Activated naive CD4-positive, alpha-beta T cell (primary cell): ENCODE measurements around the gene CHD2.

ENCODE experiments used
- DNase-seq, 4 experiments: peaks; one replicate each; lab custom pipeline; 2025; lab: John Stamatoyannopoulos, UW

The CHD2 gene

DNA sequence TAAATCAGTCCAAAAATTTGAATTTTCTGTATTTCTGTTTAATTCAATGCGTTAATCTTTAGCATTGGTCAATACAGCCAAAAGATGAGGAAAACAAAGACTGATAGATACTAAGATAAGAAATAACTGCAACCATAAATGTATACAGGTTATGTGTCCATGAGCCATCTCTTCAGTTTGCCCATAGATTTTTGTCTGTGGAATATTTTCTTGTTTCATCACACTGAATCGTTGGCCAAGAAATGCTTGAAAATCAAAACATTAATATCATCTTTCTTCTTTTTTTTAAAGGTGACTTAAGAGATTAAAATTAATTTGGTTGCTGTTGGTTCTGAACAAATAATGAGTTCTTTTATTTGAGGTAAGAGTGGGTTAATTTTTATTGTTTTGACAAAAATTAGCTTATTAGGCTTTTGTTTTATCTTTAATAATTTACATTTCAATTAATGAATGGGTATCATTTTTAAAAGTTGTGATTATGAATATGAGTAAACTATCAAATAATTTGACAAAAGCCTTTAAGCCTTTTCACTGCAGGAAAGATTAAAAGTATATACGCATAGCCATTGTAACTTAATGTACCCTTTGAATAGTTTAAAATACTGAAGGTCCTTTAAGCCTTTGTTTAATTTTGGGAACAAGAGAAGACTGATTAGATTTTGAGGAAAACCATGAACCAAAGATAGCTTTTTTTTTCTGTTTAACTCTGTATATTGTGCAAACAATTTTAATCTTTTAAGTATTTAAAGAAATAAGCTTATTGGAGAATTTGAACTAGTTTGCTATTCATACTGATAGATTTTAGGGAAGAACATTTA, 14.7 kb upstream of the CHD2 start:
- no peak for DNase-seq

DNA sequence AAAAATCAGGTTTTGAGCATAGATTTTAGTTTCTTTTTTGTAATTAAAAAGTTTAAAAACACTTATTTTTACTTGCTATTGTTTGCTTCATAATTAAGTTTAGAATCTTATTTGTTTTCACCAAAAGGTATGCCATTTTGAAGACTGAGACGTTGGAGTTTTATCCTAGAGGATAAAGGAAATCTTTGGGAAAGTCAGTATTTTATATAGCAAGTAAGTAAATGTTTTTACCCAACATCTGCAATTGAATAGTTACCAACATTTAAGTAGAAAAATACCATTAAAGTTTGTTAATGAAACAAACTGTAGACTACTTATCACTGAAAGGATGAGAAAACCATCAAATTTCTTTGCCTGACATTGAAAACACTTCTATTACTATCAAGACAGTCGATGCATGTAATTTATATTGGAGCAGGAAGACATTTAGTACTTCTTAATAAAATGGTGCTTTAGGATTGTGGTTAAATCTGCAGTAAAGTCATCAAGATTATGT, 14.0 kb upstream of the CHD2 start:
- no peak for DNase-seq

DNA sequence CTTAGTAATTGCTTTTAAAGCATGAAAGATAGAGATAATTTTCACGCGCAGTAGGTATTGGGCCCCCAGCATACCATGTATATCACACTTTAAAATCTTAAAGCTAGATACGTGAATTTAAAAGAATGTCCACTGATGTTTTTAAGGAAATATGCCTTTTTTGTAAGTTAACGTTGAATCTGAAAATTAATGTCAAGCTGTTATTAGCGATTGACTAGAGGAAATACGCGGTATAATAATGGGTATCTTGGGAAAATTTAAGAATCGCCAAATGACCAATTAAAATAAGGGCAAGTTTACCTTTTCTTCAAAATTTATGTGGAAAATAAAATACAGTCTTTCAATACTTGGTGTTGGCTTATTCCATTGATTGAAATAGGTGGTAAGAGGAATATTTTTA, 13.3 kb upstream of the CHD2 start:
- DNase-seq, result no peak

DNA sequence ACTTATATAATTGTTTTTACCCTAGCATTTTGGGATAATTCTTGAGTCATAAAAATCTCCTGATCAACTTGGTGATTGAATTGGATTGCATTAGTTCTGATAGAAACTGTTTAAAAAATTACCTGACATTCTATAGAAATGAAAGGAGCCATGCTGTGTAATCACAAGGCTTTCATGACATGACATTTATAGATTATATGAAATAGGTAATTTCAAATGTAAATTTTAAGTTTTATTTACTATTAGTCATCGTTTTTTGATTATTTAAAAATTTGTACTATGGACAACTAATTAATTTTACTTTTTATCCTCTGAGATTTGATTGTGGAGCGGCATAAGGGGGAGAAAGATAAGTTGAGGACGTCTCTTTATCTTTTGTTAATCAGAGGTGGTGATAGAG, 12.3 kb upstream of the CHD2 start:
- no peak for DNase-seq

DNA sequence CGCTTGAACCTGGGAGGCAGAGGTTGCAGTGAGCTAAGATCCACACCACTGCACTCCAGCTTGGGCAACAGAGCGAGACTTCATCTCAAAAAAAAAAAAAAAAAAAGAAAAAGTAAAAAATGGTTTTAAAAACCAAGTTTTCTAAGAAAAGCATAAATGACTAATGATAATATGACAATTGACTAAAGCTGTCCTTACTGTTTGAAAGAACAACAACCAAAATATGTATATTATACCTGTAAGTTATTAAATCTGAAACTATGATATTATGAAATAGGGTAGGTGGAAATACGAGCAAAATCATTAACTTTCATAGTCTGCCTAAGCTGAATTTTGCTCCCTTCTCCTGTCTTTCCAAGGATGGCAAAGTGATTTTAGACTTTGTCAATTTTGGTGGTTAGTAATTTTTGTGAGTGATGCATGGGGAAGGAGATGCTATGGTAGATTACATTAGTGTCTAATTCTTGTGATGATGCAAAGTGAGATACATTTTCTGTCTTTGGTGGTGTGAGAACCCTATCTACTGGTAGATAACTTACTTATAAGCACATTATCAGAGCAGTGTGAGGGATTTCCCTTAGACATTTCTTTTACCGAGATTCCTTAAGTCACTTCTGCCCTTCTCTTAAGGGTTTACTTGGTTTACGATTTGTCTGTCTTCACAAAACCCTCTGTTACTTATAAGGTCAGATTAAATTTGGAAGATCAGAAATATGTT, 10.6 kb upstream of the CHD2 start:
- no peak for DNase-seq

DNA sequence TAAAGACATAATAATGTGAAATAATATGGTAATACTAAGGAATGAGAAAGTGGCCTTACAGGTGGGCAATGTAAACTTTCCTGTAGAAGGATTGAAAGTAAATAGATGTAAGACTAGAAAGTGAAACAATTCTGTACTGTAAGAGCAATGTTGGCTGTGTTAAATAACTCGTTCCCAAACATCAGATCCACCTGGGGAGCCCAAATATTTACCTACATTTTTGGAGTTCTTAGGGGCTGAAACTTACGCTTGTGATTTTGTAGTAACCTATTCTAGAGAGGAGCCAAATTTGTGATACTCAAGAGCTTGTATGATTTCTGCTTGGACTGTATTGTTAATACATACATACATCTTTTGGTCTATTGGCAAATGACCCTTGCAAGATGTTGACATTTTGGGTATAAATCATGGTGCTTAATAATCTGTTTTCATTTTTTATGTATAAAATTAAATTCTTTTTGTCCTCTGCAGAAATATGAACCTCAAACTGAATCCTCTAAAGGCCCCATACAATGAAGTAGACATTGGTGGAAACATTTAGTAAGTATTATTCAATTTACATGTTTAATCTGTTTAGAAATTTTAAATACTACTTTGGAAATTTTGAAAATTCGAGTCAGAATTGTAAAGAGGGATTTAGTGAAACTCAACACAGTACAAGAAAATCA, 8.5 kb upstream of the CHD2 start:
- DNase-seq, result no peak

DNA sequence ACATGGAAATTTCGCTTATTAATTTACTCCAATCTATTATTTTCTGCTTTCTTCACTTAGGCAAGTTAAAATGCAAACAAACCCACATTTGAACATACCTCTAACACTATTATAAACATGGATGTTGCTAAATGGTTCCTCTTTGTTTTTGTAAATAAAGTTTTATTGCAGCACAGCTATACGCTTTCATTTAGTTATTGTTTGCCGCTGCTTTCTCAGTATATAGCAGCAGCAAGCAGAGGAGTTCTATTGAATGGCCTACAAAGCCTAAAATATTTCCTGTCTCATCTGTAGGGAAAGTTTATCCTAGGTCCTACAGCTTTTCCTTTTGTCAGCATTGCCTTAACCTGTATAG, 7.9 kb upstream of the CHD2 start:
- no peak for DNase-seq

DNA sequence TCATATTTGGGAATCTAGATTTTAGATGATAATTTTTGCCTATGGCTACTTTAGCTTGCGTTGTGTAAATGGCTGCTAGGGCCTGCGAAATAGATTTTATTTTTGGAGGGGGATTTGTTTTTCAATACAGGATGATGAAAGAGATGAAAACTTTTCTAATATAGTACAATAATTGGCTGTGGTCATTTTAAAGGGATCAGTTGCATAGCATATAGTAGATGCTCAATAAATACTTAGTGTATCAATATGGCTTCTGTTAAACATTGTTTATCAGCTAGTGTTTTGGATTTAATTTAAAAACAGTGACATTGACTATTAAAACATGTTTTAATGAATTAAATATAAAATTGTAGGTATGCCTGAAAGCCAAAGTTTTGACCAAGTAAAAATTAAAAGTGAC, 6.9 kb upstream of the CHD2 start:
- no peak for DNase-seq

DNA sequence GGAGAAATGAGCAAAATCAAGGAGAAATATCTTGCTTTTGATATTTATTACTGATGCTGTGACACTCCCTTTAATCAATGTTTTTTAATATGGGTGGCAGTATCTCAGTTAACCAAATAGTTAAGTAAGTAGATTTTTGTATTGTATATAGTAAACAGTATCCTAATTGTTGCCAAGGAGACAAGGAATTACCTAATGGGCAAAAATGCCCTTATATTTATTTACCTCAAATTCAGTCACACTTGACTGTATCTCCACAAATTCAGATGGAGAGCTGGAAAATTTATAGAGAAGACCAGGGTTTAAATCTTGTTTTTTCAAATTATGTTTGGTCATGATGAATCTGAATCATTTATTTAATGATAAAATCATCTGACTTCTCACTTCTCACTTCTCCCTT, 3.6 kb upstream of the CHD2 start:
- no peak for DNase-seq

DNA sequence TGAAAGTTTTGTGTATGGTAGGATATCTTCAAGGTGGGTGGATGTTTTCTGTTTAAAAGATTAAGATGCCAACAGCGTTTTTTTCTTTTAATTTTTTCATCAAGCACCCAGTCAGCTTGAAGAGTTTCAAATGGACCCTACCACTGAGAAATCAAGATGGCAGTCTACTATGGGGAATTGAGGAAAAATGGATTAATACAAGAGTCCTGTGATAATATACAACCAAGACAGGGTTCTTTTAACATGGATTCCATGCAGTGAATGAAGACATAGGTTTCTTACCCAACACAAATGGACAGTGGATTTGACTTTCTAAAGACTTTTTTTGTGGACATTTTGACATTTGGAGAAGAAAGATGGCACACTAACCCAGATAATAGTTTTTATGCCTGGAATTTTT, 2.5 kb upstream of the CHD2 start:
- no peak for DNase-seq

DNA sequence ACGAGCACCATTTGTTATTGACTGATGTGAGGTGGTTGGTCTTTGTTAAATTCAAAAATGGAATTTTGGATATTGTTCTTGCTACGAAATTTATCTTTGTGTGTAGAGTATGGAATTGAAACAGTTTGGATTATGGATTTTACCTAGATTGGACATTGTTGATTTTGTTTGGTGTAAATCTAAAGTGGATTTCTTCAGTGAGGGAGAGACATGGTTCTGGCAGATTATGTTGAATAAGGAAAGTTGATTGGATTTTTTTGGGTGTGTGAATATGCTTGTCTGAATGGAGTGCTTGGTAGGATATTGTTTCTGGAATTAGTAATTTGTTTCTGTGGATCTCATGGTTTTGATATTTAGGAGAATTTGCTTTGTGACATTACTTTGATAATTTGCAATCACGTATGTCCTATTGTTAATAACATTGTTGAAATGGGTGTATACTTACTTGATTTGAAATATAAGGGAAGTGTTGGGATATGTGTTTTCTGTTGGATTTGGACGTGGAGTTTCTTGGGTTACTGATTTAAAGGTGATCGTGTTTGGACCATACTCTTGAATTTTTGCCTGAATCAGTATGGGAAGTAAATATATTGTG, 1.0 kb upstream of the CHD2 start:
- DNase-seq, result no peak

DNA sequence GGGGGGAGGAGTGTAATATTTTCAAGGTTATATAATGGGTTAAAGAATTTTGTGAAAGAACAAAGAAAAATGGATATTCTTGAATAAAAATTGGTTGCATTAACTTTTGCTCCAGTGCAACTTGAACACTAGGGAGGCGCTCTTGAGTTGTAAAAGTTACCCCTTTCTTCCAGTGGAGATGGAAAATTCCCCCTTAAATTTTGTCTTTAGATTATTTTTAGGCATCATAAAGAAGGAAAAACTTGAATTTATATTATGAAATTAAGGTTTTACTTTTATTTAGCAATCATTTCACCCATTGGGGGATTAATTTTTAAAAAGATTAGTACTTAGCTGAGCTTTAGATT, 550 bp upstream of the CHD2 start:
- no peak for DNase-seq

DNA sequence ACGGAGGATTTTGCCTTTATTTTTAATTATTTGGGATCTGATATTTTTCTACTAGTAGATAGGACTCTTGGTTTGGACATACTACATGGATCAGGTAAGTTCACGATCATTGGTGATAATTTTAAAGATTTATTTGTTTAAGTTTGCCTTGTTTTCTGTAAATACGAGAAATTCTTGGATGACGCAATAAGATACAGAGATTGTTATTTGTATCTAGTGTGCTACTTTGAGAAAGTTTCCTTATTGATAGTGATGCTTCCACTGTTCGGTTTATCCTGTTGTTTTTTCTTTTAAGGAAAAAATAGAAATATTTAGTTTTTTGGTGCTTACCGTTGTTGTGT, 577 bp downstream of the CHD2 start:
- DNase-seq, result no peak

DNA sequence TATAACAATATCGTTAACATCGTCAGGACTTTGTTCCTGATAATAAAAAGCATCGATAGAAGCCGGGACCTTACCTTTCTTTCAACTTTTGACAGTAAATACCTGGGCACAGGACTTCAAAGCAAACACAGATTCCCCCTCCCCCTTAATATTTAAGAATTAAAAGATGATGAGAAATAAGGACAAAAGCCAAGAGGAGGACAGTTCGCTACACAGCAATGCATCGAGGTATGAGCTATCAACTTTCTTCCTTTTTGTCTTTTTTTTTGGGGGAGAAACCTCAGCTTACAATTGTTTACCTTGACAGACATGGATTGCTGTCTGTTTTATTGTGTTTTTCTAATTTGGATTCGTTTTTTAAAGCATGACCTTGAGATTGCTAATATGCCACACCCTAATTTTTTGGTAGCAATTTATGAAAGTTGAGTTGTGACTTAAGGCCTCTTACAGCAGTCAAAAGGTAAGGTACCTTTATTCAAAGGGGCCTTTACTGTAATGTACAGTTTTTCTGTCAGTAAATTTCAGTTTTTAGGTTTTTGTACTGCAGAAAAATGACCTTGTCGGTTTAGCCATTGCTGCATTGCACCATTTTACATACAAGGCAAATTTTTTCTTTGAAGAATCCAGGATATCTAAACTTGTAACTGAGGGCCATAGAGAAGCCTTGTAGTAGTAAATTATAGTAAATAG, 1.1 kb downstream of the CHD2 start:
- DNase-seq, result no peak

DNA sequence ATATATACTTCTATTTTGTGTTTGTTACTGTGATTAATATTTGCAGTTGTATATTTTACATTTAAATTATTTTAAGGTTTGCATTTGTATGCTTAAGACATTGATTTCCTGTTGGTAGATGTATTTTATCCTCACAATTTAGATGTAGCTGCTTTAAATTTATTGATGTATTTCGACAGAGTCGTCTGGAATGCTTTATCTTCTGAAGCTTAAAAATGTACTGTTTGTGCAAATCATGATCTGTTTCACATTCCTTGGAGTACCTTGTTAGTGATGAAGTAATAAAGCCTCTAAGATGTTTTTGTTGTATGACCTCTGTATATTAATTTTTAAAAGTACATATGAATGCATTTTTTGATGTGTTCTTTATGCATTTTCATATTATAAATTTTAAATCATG, 1.9 kb downstream of the CHD2 start:
- DNase-seq, result no peak

DNA sequence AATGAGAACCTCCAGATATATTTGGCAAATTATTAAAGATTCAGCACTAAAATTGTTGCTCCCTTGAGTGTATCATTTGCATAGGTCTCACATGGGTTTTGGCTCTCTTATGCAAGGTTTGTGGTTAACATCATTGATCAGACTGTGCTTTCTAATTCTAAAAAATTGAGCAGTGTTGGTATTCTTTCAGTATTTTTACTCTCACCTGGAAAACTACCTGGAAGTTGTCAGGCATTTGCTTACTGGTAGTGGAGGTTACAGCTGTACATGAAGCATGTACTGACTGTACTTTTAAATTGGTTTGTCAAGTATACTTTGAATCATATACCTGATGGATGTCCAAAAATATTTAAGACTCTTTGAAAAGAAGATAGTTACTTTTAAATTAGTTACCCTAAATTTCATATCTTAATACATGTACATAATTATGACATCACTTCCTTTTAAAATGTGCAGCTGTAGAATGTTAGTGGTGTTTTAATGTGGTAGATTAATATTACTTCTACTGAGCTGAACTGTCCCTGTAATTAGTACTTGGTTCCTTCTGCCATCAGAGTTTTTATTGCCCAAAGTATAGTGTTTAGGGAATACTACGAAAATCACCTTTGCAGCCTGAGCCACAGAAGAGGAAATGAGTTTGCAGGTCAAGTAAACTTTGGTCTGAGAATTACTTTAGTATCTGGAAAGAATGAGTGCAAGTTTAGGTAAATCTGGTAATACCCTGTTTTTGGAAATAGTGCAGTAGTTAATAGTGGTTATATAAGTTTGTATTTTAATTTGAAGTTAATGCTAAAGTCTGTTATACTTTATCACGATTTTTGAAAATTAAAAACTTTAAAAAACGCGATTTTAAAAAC, 2.8 kb downstream of the CHD2 start:
- no peak for DNase-seq

DNA sequence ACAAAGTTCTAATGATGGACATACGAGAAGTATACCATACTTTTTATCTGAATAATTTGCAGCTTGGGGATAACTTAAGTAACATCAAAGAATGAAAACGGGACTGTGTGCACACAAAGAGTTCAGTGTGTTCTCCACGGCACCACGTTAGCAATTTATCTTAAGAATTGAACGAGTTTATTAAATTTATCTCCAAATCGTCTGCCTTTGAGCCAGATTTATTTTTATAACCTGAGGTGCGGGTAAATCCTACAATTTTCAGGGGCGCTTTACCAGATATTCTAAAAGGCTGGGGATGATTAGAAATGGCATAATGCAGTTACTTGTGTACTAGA, 3.5 kb downstream of the CHD2 start:
- no peak for DNase-seq

DNA sequence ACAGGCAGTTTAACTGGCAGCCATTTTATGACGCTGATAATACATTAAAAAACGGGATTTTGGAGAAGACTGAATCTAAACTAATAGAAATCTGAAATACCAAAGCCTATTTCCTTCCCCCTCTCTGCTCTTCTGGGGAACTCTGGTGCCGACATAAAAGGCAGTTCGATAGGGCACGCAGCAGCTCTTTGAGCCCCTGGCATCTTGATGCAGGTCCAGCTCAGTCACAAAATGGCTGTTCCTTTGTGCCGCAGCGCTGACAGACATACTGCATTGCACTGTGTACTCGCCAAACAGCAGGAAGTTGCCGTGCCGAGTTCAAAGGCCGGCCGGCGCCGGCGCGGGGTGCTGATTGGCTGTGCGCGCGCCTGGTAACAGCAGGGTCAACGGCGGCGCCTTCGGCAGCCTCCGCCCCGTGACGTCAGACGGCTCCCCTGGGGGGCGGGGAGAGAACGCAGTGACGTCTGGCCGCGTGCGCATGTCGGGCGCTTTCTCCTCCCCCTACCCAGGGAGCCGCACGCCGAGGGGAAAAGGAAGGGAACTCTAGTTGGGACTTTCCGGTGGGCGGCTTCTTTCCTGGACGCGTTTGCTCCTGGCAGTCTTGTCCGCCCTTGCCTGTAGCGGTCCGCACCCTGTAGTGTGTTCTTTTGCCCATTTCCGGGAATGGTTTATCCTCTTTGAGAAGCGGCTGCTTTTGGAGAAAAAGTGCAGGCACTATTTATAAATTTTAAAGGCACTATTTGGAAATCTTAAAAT, 4.0 kb downstream of the CHD2 start:
- peak; percentile 97 to 99 (median 98) for DNase-seq

DNA sequence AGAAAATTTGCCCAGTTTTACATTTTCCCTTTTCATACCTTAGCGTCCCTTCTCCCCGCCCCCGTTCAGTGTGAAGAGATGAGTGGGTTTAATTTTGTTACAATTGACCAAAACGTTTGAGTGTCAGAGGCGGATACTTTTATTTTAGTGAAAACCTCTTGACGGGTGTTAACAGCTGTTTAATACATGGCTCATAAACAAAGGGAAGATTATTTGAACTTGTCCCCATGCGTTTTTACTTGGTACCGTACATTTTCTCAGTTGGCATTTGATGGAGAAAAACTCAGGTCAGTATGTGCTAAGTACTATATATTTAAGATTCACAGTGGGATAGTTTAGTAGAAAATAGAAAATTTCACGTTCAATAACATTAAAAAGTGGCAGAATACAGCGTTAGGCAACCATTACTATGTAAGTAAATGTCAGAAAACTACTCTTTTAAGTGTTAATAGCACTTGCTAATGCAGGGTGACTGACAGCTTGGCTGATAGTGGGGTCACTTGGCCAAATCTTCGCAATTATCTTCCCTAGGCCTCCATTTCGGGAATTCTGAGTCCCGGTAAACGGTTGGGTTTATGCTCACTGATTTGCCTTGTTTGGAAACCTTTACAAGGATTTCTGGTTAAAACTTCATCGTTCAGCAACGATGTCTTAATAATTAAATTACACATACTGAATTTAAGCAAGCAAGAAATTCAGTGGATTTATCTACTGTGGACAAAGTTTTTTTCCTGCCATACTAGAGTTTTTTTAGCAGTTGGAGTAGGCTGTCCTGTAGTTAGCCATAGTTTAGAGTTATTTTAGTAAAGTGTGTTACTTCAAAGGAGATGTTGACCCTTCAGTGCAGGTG, 4.8 kb downstream of the CHD2 start:
- DNase-seq, result no peak

DNA sequence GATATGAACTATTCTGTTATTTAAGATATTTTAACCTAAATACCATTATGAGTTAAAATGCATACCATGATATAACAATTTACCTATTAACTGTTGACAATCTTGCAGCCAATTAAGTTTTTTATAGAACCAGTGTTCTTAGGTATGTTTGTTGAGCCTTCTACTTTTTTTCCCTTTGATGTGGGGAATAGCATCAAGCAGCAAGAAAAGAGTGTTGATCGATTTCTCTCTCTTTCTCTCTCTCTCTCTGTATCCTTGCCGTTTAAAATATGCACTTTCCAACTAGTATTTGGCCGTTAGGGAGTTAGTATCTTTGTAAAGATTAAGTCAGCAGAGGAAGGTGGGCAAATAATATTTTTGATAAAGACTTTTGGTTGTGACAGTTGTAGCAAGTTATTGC, 5.9 kb downstream of the CHD2 start:
- DNase-seq, result no peak
